Putamen (tissue), 1 donor: ENCODE measurements around the gene HDGF.

Experiments used
- DNase-seq: peaks from one replicate; pipeline ENCODE4 v3.0.0-alpha.2; 2016; ENCODE audit warnings: low spot score

HDGF gene

GRCh38 chr1:156751451-156751756 lies at the start of gene HDGF:
HDGF (minus strand) TSS chr1:156751675; CDS start chr1:156751429, 246 bp downstream.
- DNase-seq = no peak

DNA sequence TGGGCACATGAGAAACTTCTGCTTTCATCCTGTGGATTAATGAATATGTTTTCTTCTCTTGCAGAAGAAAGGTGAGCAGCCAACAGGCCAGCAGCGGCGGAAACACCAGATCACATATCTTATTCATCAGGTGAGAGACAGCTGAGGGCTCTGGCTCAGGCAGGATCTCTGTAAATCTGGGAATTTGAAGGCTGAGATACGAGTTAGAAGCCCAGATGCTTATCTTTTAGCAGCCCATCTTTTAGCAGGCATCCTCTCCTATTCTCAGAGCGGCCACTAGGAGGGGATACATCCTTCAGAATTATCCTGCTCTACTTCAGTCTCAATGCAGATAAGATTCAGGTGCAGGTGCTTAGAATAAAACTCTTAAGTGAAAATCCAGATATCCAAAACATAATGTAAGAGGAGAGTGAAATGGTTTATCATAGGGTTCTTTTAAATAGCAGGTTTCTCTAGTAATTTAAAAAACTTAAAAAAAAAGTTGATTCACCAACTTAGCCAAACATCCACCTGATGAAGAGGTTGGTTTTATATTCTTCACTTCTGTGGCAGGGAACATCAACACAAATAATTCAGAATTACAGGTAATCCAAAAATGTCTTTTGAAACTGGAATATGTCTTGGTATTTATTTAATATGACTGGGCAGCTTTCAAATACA lies 45.9 kb upstream of the HDGF start:
- DNase-seq = peak; percentile 39

DNA sequence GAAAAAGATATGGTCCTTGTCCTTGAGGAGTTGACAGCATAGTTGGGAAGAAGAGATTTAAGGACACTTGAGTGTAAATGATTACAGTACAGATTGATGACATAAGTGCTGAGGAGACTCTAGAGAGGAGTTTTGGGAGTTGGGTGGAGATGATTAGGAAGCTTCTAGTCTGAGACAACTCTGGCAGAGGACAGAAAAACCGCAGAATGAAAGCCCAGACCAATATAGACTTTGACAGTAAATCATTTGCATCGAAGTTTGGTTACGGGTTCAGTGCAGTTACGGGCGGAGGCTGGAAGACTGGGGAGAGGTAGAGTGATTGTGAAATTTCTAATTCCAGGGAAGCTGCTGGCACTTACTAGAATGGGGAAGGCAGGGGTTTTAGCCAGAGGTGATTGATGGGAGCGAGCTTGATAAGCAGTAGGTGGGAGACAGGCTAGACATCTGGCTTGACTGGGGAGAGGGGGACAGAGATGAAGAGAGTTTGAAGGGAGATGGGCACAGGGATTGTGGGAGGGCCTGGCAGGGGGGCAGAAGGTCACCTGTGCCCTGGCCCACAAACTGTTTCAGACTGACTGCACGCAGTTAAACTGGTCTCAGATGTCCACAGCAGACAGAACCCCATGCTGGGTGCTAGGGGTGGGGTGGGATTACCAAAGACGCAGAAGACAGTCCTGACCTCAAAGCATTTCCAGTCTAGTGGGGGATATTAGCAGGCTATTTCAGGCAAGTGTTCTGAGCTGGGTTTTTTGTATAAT lies 45.0 kb upstream of the HDGF start:
- DNase-seq = no peak

DNA sequence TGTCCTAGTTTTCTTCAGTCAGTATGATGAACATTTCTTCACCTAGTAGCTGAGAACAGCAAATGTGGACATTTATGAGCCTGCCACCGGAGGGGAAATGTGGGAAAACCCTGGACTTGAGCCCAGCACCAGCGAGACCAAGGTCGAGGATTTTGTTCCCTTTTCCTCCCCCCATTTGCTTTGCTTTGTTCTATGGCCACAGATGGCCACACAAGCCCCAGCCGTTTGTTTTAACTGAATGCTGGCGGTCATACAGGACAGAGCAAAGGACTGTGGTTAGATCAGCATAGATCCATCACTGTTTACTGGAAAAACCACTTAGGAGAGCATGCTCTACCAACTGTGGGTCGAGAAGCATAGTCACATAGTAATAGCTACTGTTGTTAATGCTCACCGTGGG lies 44.3 kb upstream of the HDGF start:
- peak; percentile 86 for DNase-seq

GRCh38 chr1:156795374-156795733 lies 43.9 kb upstream of the HDGF start:
- DNase-seq = no peak

DNA sequence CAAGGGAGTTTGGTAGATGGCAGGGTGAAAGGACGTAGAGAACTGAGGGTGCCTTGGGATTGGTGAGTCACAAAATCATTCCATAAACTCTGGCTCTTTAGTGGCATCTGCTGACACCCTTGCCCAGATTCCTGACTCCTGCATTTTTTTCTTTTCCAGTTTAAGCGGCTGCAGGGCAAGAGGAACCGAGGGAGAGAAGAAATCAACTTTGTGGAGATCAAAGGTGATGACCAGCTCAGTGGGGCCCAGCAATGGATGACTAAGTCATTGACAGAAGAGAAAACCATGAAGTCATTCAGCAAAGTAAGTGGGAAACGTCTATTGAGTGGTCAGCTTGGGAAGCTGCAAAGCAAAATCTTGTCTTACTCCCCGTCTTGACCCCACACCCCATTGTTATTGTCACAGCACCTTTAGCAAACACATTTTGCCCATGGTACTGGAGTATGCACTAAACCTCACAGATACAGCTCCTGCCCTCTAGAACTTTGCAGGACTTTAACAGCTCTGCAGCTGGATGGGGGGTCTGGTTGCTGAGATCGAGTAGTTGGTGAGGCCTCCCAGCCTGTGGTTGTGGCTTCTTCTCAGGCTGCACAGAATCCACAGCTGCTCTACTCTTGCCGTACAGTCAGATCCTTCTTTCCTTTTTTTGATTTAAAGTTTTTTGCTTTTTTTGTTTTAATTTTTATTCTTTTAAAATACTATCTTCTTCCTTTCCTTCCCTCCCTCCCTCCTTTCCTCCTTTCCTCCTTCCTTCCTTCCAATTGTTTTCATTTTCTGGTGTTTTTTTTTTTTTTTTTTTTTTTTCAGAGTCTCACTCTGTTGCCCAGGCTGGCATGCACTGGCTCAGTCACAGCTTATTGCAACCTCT lies 43.3 kb upstream of the HDGF start:
- DNase-seq = no peak

- DNase-seq = no peak
Measured at GRCh38 chr1:156789621-156790318, 38.3 kb upstream of the HDGF start.

DNA sequence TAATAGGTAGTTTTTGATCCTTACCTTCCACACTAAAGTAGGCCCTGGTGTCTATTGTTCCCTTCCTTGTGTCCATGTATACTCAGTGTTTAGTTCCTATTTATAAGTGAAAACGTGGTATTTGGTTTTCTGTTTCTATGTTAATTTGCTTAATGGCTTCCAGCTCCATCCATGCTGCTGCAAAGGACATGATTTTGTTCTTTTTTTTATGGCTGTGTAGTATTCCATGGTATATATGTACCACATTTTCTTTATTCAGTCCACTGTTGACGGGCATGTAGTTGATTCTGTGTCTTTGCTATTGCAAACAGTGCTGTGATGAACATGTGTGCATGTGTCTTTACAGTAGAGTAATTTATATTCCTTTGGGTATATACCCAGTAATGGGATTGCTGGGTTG lies 36.7 kb upstream of the HDGF start:
- no peak for DNase-seq

DNA sequence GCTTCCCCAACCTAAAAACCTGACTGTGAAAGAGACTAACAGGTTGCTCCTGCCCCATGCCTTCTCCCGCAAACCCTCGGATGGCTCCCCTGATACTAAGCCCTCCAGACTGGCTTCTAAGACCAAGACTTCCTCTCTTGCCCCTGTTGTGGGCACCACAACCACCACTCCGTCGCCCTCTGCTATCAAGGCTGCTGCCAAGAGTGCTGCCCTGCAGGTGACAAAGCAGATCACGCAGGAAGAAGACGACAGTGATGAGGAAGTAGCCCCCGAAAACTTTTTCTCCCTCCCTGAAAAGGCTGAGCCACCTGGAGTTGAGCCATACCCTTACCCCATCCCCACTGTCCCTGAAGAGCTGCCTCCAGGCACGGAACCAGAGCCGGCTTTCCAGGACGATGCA lies 35.2 kb upstream of the HDGF start:
- no peak for DNase-seq

DNA sequence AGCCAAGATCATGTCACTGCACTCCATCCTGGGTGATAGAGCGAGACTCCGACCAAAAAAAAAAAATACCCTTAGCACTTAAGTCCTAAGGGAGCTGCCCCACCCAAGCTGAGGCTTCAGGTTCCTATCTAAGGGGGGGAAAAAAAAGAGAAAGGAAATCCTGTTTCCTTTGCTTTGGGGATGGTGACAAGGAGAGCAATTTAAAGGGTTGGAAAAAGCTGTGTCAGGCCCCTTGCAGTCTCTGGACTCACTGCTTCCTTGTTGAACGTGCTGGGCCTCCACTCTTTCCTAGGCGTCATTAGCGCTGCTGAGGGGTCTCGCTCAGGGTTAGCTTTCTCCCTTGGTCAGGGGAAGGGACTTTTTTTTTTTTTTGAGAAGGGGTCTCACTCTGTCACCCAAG lies 34.0 kb upstream of the HDGF start:
- DNase-seq = no peak

DNA sequence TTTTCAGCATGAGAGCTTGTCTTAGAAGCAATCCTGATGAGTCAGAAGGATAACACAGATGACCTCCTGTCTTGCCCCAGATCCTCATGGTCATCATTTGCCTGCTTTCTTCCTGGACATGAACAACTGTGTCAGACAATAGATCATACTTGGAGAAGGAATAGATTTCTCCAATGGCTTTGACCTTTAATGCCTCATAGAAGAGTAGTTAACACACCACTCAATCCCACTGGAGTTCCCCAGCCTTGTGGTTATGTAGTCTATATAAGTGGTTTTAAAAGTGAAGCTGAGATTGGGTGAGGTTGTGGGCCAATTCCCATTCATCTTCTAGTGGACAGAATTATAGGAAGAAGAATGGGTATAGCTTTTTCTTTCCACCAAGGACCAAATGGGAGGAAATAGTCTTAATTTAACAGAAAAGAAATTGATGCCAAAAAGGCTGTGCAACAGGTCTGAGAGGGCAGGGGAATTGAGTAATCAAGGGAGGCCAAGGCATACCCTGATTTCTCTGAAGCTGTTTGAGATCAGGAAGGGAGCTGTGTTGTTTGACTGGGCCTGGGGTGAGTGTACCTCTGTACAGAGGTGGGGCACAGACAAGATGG lies 30.2 kb upstream of the HDGF start:
- no peak for DNase-seq

- no peak for DNase-seq
Measured at GRCh38 chr1:156777573-156777972, 26.1 kb upstream of the HDGF start.

DNA sequence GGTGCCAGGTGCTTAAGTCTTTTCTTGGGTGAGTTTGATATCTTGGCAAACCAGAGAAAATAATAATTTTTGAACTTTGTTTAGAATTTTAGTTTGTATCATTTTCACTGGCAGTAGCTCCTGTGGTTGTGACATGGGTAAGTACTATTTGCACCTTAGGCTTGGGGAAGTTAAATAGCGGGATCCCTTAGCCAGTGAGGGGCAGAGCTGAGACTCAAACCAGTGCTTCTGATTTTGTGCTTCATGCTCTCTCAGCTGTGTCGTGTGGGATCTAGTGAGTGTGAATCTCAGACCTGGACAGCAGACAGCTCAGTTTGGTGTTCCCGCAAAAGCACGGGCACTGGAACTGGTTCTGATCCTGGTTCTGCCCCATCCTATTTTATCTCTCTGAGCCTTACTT lies 25.5 kb upstream of the HDGF start:
- DNase-seq = no peak

GRCh38 chr1:156775799-156776198 lies 24.3 kb upstream of the HDGF start:
- DNase-seq = no peak

GRCh38 chr1:156773607-156774006 lies 22.1 kb upstream of the HDGF start:
- no peak for DNase-seq

DNA sequence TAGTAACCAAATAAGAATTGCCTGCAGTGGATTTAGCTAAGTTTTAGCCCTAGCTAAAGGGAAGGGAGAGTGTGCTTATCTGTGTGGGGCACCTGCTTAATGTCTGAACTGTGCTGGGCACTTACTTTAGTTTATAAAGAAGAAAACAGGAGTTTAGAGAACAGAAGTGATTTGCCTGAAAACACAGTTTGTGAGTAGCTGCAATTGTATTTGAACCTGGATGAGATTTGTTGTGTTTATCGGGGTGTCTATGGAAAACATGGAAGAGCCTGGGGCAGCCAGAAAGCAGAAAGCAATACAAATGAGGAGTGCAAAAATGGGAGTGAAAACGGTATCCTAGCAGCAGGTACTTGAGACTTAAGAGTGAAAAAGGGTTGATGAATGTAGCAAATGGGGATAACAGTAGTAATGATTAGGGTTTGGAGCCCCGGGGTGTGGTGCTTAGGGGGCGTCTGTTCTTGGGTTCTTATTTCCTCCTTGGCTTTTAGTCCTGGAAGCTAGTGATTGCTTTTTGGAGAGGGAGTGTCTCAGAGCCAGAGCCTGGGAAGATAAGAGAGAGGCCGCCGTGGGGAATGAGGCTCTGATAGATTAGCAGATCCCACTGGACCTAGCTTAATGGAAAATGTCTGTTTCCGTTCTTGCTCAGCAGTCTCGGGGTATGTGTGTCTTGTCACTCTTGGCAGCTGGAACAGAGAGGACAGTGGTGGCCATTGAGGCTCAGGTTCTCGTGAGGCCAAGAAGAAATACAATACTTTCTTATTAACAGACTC lies 21.4 kb upstream of the HDGF start:
- no peak for DNase-seq

DNA sequence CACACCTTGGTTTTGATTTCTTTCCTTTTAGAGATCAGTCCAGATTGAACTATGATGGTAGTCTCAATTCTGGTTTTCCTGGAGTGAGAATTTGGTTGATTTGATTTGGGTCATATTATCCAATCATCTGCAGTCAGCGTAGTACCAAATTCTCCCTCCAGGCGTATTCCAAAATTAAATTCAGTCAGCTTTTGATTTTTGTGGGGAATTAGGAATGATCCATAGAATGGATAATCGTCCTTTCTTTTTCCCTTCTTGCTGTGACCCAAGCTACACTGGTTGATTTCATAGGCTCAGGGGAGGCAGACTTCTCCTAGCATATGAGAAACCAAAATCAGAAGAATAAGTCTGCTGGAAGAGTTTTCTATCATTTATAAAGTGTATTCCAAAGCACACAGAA lies 20.7 kb upstream of the HDGF start:
- no peak for DNase-seq

DNA sequence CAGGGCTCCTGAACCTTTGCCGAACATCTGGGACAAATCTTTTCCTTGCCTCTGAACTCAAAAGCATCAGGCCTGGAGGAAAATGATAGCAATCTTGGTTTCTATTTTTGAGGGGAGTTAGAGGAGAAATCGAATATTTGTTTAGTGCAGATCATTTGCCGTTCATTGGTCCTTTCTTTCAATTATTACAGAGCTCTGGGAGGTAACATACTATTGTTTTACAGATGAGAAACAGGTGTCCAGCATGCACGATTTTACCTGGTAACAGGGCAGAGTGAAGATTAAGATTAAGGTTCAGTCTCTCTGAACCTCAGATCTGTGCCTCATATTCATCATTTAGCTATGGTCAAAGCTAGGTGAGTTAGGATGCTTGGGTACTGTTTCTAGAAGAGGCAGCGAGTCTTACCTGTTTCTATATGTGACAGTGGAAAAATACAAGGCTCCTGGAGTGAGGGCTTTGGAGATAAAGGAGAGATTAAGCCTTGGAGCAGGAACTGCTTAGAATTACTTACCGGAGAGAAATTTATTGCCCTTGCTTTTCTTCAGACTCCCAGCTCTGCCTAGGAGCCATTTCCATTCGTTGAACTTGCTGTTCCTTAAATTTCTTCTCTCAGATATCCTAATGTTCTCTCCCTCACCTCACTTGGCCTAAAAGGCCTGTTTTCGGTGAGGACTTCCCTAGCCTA lies 17.3 kb upstream of the HDGF start:
- DNase-seq = no peak

- DNase-seq = no peak
Measured at GRCh38 chr1:156767879-156768604, 16.6 kb upstream of the HDGF start.
